Endodermal cell (in vitro differentiated cells): ENCODE results near the gene PCBP3. TPM values are rescaled to one million over a fixed set of nuclear protein-coding genes. Genes with fewer than 3 reads are reported as not detected.

Experiments used
- DNase-seq: peaks from one replicate; pipeline ENCODE4 v3.0.0-alpha.2; 2017
- H3K27ac ChIP-seq: 2 replicates; pipeline ENCODE4 v1.5.1; 2013; ENCODE audit warnings: mild to moderate bottlenecking, low read depth, low read length, moderate library complexity
- H3K27me3 ChIP-seq: 2 replicates; pipeline ENCODE4 v1.6.1; 2013; ENCODE audit warnings: mild to moderate bottlenecking, low read length, moderate library complexity; ENCODE audit not compliant: insufficient read depth, control insufficient read depth, poor library complexity, severe bottlenecking
- H3K36me3 ChIP-seq: 2 replicates; pipeline ENCODE4 v1.7.0; 2013; ENCODE audit warnings: mild to moderate bottlenecking, low read length, moderate library complexity; ENCODE audit not compliant: control insufficient read depth, insufficient read depth
- H3K4me1 ChIP-seq: one replicate; pipeline ENCODE4 v1.7.0; 2013; ENCODE audit warnings: low read length; ENCODE audit not compliant: control insufficient read depth, insufficient read depth
- H3K4me3 ChIP-seq: 2 replicates; pipeline ENCODE4 v1.5.1; 2013; ENCODE audit warnings: mild to moderate bottlenecking, low read length, moderate library complexity
- H3K9ac ChIP-seq: 2 replicates; pipeline ENCODE4 v1.6.1; 2013; ENCODE audit warnings: mild to moderate bottlenecking, low read length, moderate library complexity; ENCODE audit not compliant: poor library complexity, severe bottlenecking; ENCODE audit errors: extremely low read depth
- H3K9me3 ChIP-seq: 2 replicates; pipeline ENCODE4 v1.6.1; 2013; ENCODE audit warnings: mild to moderate bottlenecking, low read length, moderate library complexity; ENCODE audit not compliant: control insufficient read depth
- H3K27ac Mint-ChIP-seq: 2 replicates; pipeline ENCODE4 v1.8.0; 2020; ENCODE audit warnings: mixed read lengths
- H3K27me3 Mint-ChIP-seq: 2 replicates; pipeline ENCODE4 v1.8.0; 2021; ENCODE audit warnings: mild to moderate bottlenecking, mixed read lengths; ENCODE audit not compliant: insufficient read depth
- H3K36me3 Mint-ChIP-seq: 2 replicates; pipeline ENCODE4 v1.8.0; 2020; ENCODE audit warnings: low read depth, mixed read lengths
- H3K4me1 Mint-ChIP-seq: 2 replicates; pipeline ENCODE4 v1.8.0; 2020; ENCODE audit warnings: mixed read lengths
- H3K4me3 Mint-ChIP-seq: 2 replicates; pipeline ENCODE4 v1.8.0; 2020; ENCODE audit warnings: mild to moderate bottlenecking, moderate library complexity, mixed read lengths
- H3K9me3 Mint-ChIP-seq: 2 replicates; pipeline ENCODE4 v1.8.0; 2020; ENCODE audit warnings: mild to moderate bottlenecking, mixed read lengths
- WGBS, 2 experiments: methylation state at CpG; one replicate each; pipeline versions ENCODE4 v1.1.5 to v1.1.7; 2013; ENCODE audit warnings: missing lambda C conversion rate in 2 of 2, mixed read lengths in 1 of 2; ENCODE audit not compliant: insufficient coverage in 1 of 2, insufficient read length in 1 of 2; 5-methylcytosine and 5-hydroxymethylcytosine counted together
- total RNA-seq, 2 donors: library from RNA; stranded (reverse); fragmentation: NEBNext Ultra II Directional in 1 of 2; extraction: Animal tissue kit (Norgen Biotek cat#: 25700) in 1 of 2; gene quantifications; 2 replicates in 1 of 2; 3 replicates in 1 of 2; pipeline ENCODE4 v1.2.1, GENCODE V29; 2021
- TF ChIP-seq, protein P1 (sequence below): fragments of 200-600 bp; sonication (generic); conservative IDR thresholded peaks from 2 replicates; pipeline ENCODE4 v1.5.0; 2021; ENCODE audit warnings: antibody characterized with exemption, mild to moderate bottlenecking

PCBP3 gene
- total RNA-seq, 2 donors from 2014 or later = 2.1 to 10.6 TPM

DNA sequence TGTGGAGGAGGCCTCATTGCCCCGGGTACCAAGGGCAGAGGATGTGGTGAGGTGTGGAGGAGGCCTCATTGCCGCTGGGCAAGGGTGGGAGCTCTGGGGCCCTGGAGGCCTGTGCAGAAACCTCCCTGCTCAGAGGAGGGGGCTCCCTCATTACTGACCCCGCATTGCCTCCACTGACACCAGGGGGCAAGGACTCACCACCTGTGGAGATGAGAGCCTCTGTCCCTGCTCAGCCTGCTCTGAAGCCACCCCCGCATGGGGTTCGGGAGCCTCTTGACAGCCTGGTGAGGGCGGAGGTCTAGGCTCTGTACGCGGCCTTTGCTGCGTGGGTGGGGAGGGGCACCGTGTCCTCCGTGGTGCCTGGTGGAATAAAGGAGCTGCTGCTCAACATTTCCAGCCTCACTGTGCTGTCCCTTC, 243.1 kb downstream of the PCBP3 start:
- no peak overlapping the region for H3K27ac ChIP-seq
- H3K9me3 Mint-ChIP-seq = no peaks in the 10 kb centered on the region
- 88 to 91% methylated on average over 6 to 10 of the region's 11 CpGs for WGBS, 2 experiments
- no peaks in the 10 kb centered on the region for H3K4me1 Mint-ChIP-seq
- H3K36me3 Mint-ChIP-seq = no peaks in the 10 kb centered on the region
- no peak overlapping the region for H3K4me3 Mint-ChIP-seq
- no peak for DNase-seq
- H3K9ac ChIP-seq = no peak overlapping the region
- no peaks in the 10 kb centered on the region for H3K9me3 ChIP-seq
- no peak overlapping the region for H3K4me3 ChIP-seq
- no peak overlapping the region for H3K27ac Mint-ChIP-seq
- peaks cover 4% of the 10 kb centered on the region for H3K27me3 Mint-ChIP-seq
- no peaks in the 10 kb centered on the region for H3K27me3 ChIP-seq
- H3K36me3 ChIP-seq = no peaks in the 10 kb centered on the region
- H3K4me1 ChIP-seq = no peaks in the 10 kb centered on the region
- TF ChIP-seq, protein P1, sequence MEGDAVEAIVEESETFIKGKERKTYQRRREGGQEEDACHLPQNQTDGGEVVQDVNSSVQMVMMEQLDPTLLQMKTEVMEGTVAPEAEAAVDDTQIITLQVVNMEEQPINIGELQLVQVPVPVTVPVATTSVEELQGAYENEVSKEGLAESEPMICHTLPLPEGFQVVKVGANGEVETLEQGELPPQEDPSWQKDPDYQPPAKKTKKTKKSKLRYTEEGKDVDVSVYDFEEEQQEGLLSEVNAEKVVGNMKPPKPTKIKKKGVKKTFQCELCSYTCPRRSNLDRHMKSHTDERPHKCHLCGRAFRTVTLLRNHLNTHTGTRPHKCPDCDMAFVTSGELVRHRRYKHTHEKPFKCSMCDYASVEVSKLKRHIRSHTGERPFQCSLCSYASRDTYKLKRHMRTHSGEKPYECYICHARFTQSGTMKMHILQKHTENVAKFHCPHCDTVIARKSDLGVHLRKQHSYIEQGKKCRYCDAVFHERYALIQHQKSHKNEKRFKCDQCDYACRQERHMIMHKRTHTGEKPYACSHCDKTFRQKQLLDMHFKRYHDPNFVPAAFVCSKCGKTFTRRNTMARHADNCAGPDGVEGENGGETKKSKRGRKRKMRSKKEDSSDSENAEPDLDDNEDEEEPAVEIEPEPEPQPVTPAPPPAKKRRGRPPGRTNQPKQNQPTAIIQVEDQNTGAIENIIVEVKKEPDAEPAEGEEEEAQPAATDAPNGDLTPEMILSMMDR = no peak

DNA sequence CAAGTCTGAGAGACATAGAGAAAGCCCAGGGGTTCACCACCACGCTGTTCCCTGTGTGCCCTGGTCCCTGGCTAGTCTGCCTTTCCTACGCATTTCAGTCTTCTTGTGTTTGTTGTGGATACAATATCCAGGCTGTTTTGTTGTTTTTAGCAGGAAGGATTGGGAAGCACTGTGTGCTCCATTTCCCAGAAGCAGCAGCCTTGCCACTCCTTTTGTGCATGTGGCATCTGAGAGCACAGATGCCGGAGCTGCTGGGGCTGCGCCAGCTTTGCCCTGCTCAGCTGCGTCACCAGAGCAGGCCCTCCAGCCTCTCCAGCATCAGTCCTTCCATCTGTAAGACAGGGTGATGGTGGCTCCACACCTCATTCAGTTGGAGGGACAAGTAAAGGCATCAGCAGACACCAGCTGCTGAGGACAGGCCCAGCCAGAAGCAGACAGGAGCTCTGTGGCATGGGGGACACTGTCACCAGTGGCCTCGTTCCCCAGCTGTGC, 243.6 kb downstream of the PCBP3 start:
- Histone ChIP-seq H3K27me3 (no peaks in the 10 kb centered on the region), H3K9me3 (no peaks in the 10 kb centered on the region), H3K27ac (no peak overlapping the region), H3K36me3 (no peaks in the 10 kb centered on the region), H3K4me1 (no peaks in the 10 kb centered on the region), H3K9ac (no peak overlapping the region), H3K4me3 (no peak overlapping the region)
- H3K4me1 Mint-ChIP-seq = no peaks in the 10 kb centered on the region
- TF ChIP-seq, protein P1 = no peak
- no peak for DNase-seq
- peaks cover 4% of the 10 kb centered on the region for H3K27me3 Mint-ChIP-seq
- no peaks in the 10 kb centered on the region for H3K36me3 Mint-ChIP-seq
- H3K27ac Mint-ChIP-seq = no peak overlapping the region
- no peak overlapping the region for H3K4me3 Mint-ChIP-seq
- no peaks in the 10 kb centered on the region for H3K9me3 Mint-ChIP-seq
- 94% methylated on average over 6 of the region's 6 CpGs; no CpG with 5 or more reads in 1 of the 2 experiments for WGBS, 2 experiments

DNA sequence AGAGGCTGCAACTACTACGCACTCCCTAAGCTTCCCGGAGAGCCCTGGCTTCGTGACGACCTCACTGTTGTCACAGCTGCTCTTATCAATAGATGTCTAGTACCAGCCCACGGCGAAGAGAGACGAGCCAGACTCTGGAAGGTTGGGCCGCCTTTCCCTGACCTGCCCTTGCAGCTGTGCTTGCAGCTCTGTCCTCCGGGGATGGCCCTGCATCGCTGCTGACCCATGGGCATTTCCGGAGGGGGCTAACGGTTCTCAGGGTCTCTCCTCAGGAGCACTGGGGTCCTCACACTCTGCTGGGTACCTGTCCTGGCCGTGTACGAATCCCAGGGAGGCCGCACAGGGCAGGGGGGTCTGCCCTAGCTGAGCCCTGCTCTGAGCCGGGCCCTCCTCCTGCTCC, 244.3 kb downstream of the PCBP3 start:
- no peak overlapping the region for H3K9ac ChIP-seq
- no peaks in the 10 kb centered on the region for H3K27me3 ChIP-seq
- WGBS, 2 experiments = 89 to 91% methylated on average over 14 to 16 of the region's 16 CpGs
- H3K4me1 ChIP-seq = no peaks in the 10 kb centered on the region
- no peak overlapping the region for H3K27ac Mint-ChIP-seq
- no peaks in the 10 kb centered on the region for H3K9me3 ChIP-seq
- H3K4me3 ChIP-seq = no peak overlapping the region
- H3K4me3 Mint-ChIP-seq = no peak overlapping the region
- TF ChIP-seq, protein P1 = no peak
- H3K4me1 Mint-ChIP-seq = no peaks in the 10 kb centered on the region
- no peaks in the 10 kb centered on the region for H3K9me3 Mint-ChIP-seq
- H3K36me3 ChIP-seq = no peaks in the 10 kb centered on the region
- no peak overlapping the region for H3K27ac ChIP-seq
- no peaks in the 10 kb centered on the region for H3K36me3 Mint-ChIP-seq
- peaks cover 4% of the 10 kb centered on the region for H3K27me3 Mint-ChIP-seq
- DNase-seq = no peak
